Heart right ventricle (tissue), 16 donors: ENCODE data around the gene FHOD3. TPM values are rescaled to one million over a fixed set of nuclear protein-coding genes. Genes with fewer than 3 reads are reported as not detected.
A peak's percentile ranks its signal among the peaks of the same experiment; 100 is the strongest.

Source experiments
- ATAC-seq, 8 donors: fragments of 200-7000 bp; cut with Tn5 transposase; one replicate each; pipeline ENCODE4 v1.9.1; 2020; ENCODE audit warnings: mild to moderate bottlenecking in 8 of 8, moderate library complexity in 8 of 8, moderate number of reproducible peaks in 1 of 8
- DNase-seq, 2 donors: peaks; one replicate each; pipeline ENCODE4 v3.0.0-alpha.2; 2020
- H3K27ac ChIP-seq, 10 donors: fragments of 200-600 bp; sonication (generic) in 2 of 10; one replicate each; pipeline versions ENCODE4 v1.5.0 to v1.8.0; 2020 to 2022; ENCODE audit warnings: mild to moderate bottlenecking in 3 of 10
- H3K27me3 ChIP-seq, 7 donors: fragments of 200-600 bp; one replicate each; pipeline ENCODE4 v1.8.0; 2021 to 2022; ENCODE audit warnings: mild to moderate bottlenecking in 2 of 7
- H3K36me3 ChIP-seq, 9 donors: fragments of 200-600 bp; sonication (generic) in 1 of 9; one replicate each; pipeline versions ENCODE4 v1.5.0 to v1.8.0; 2020 to 2022; ENCODE audit warnings: mild to moderate bottlenecking in 2 of 9
- H3K4me1 ChIP-seq, 9 donors: fragments of 200-600 bp; sonication (generic) in 1 of 9; one replicate each; pipeline versions ENCODE4 v1.5.0 to v1.8.0; 2020 to 2022; ENCODE audit warnings: mild to moderate bottlenecking in 4 of 9
- H3K4me3 ChIP-seq, 10 donors: fragments of 200-600 bp; sonication (generic) in 2 of 10; one replicate each; pipeline versions ENCODE4 v1.5.0 to v1.8.0; 2020 to 2022; ENCODE audit warnings: mild to moderate bottlenecking in 7 of 10, moderate library complexity in 2 of 10
- H3K9me3 ChIP-seq, 11 donors: fragments of 200-600 bp in 10 of 11; sonication (generic) in 2 of 11; one replicate each; pipeline versions ENCODE4 v1.5.0 to v1.8.0; 2013 to 2022; ENCODE audit warnings: mild to moderate bottlenecking in 2 of 11, control low read depth in 1 of 11, moderate library complexity in 1 of 11
- WGBS, 2 donors: extraction: QIAGEN DNeasy Blood & Tissue Kit; methylation state at CpG; one replicate each; pipeline ENCODE4 v1.1.7; 2013; ENCODE audit warnings: inconsistent platforms in 1 of 2; 5-methylcytosine and 5-hydroxymethylcytosine counted together
- intact Hi-C, 10 donors: fragments of 100-400 bp; cut with DNase I; formaldehyde crosslinking; loops; one replicate each; pipeline versions ENCODE4 v1.11.1 to v1.14.2; 2022
- polyA plus RNA-seq, 2 donors: library from polyadenylated mRNA; stranded (reverse); fragments of 200-250 nt; gene quantifications; one replicate each; pipeline ENCODE4 v1.2.3, GENCODE V29; 2013
- total RNA-seq, 10 donors: library from RNA; stranded (reverse); fragmentation: NEBNext Ultra II Directional in 3 of 10; extraction: Animal tissue kit (Norgen Biotek cat#: 25700) in 3 of 10; gene quantifications; one replicate each; pipeline versions ENCODE4 v1.2.1 to v1.2.4, GENCODE V29; 2021 to 2023
- TF ChIP-seq, protein P1 (sequence below), 9 donors: fragments of 200-600 bp; sonication (generic) in 2 of 9; IDR thresholded peaks; one replicate each; pipeline versions ENCODE4 v1.5.0 to v1.8.0; 2021 to 2022; ENCODE audit warnings: antibody characterized with exemption in 9 of 9, mild to moderate bottlenecking in 5 of 9, moderate library complexity in 1 of 9
- donor health status: Arrhythmogenic right ventricular cardiomyopathy.
- donor health status: ischemic (EF 13 %, LVEDD 7.1; RV severe dilation, severe dysfunction).
- donor health status: healthy with polysubstance abuse.
- donor health status: DM: no; HTN: yes; CAD: no.
- donor health status: DM: no; HTN: no; CAD: no.
- donor health status: ischemic (EF 25% LVEDD 6.9; RV normal size, moderate dysfunction).
- donor health status: ischemic (EF 25% LVEDD 5.7; RV mildly dilated, moderate dysfunction).
- donor health status: healthy.
- donor health status: DM: yes; HTN: yes; CAD: no.
- donor health status: Ischemic cardiomyopathy.
- donor health status: ischemic (EF 35%, LVEDD 5.7; RV mildly dilated, moderate dysfunction).
- donor health status: nonischemic (EF 11% LVEDD 7.7; RV severe dilation, severe dysfunction).
- donor health status: DM: yes; HTN: yes; CAD: no.
- donor health status: PGD.
- donor health status: ischemic (EF 29% LVEDD 5.4; RV normal size, mild dysfunction).
- donor health status: nonischemic (EF 23%, LVEDD 6.1; RV moderate dilation, normal function).

Gene FHOD3
- total and polyA plus RNA-seq, 12 donors = 81.8 to 484 (median 356) TPM

DNA sequence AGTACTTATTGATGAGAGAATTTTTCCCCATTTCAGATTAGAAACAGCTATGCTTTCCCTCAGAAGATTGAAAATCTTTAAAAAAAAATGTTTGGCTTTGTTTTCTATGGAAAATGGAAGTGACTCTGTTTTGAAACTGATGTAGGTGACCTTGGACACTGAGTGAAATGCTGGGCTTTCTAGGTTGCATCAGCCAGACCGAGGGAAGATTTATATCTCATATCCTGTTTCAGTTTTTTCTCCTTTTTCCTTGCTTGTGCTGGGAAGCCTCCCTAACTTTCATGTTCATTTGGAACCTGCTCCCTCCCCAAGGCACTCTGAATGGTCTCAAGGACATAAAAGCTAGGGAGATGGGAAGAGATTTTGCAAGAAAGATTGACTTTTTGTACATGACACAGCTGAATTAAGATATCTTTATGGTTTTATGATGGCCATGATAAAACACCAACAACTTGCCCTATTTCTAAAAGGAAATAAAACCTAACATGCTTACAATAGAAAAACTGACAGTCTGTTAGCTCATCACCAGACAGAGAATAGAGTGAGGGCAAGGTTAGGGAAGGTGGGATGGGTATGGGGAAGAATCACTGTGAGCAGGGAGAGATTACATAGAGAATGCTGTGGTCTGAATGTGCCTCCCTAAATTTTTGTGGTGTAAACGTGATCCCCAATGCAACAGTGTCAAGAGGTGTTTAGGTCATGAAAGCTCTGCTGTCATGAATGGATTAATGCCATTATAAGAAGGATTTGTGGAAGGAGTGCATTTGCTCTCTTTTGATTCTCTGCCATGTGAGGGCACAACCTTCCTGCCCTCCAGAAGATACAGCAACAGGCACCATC is 281.6 kb downstream of the FHOD3 start:
- H3K9me3 ChIP-seq = no peaks in the 10 kb centered on the region
- 58 to 66% methylated on average over 2 of the region's 2 CpGs for WGBS, 2 donors
- no peaks in the 10 kb centered on the region for H3K27me3 ChIP-seq
- ATAC-seq (no peak), DNase-seq (no peak)
- peaks cover 0 to 13% (median 0%) of the 10 kb centered on the region in 9 donors for H3K36me3 ChIP-seq
- TF ChIP-seq, protein P1, sequence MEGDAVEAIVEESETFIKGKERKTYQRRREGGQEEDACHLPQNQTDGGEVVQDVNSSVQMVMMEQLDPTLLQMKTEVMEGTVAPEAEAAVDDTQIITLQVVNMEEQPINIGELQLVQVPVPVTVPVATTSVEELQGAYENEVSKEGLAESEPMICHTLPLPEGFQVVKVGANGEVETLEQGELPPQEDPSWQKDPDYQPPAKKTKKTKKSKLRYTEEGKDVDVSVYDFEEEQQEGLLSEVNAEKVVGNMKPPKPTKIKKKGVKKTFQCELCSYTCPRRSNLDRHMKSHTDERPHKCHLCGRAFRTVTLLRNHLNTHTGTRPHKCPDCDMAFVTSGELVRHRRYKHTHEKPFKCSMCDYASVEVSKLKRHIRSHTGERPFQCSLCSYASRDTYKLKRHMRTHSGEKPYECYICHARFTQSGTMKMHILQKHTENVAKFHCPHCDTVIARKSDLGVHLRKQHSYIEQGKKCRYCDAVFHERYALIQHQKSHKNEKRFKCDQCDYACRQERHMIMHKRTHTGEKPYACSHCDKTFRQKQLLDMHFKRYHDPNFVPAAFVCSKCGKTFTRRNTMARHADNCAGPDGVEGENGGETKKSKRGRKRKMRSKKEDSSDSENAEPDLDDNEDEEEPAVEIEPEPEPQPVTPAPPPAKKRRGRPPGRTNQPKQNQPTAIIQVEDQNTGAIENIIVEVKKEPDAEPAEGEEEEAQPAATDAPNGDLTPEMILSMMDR (IDR thresholded peaks at IDR 0.05) = no peak
- H3K4me1 ChIP-seq = peaks cover 0 to 34% (median 16%) of the 10 kb centered on the region in 9 donors
- peak overlapping the region in 5 of 10 donors; percentile 18 to 84 (median 79) for H3K27ac ChIP-seq
- no peak overlapping the region for H3K4me3 ChIP-seq
- intact Hi-C loops = loop anchor here in 3 of 10 donors (10.0 kb wide), 4 partner anchors 114 to 484 kb away; partner anchors contain the start of gene FHOD3 (in 1 of the 3)

DNA sequence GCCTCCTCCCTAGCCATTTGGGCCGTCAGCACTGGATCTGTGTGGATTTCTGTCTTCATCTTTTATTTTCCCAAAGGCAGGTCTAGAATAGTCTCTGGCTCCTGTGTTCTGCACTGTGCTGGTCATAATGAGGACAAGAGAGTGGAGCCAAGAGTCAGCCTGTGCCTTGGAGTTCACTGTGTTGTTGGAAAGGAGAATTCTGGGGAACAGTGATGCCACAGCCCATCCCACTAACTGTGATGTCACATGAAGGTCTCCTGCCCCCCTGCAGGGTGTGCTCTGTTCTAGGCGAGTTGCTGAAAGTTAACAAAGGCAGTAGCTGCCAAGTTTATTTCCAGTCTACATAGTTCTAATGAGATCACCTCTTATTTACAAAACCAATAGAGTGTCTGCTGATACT is 282.8 kb downstream of the FHOD3 start:
- intact Hi-C loops = loop anchor here in 1 of 10 donors (10.0 kb wide), 1 partner anchor 75 kb away; no protein-coding TSS in a partner anchor

DNA sequence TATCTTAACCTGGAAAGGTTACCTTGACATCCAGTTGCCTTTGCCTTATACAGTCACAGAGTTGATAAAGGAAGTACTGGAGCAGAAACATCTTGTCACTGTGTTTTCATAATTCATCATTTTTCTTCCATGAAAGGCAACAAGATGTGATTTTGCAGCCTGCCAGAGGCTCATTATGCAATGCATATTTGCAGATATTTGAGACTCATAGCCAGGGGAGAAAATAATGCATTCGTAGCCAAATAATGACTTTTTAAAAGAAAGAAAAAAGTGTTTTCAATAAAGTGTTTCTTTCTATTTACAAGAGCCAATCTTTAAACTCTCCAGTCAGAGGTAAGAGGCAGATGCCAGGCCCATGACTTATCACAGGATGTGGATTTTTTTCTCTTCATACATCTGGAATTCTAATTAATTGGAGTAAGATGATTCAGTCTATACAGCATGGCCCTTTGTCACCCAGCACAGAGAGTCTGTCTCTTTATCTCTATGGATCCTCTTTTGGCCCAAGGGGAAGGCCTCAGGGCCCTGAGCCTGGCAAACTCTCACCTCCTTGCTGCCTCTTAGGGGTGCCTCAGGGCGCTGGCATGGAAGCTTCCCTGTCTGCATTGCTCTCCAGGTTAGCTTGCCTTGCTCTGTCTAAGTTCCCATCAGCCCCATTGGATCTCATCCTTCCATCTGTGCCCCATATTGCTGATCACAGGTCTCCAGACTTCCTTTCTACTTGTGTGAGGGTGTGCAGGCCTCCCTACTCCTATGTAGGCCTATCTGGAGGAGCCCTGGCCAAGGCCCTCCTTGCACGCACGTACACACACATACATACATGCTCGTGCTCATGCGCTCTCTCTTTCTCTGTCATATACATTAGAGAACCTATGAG is 283.6 kb downstream of the FHOD3 start:
- TF ChIP-seq, protein P1 (IDR thresholded peaks at IDR 0.05) = no peak
- H3K27ac ChIP-seq = peak overlapping the region in 9 of 10 donors; percentile 44 to 84 (median 76)
- intact Hi-C loops = loop anchor here in 1 of 10 donors (10.0 kb wide), 1 partner anchor 74 kb away; no protein-coding TSS in a partner anchor
- ATAC-seq = peak in 5 of 8 donors; percentile 9 to 38 (median 19)
- WGBS, 2 donors = 83 to 89% methylated on average over 6 of the region's 6 CpGs
- no peaks in the 10 kb centered on the region for H3K9me3 ChIP-seq
- H3K27me3 ChIP-seq = no peaks in the 10 kb centered on the region
- H3K4me1 ChIP-seq = peaks cover 0 to 39% (median 20%) of the 10 kb centered on the region in 9 donors
- H3K4me3 ChIP-seq = no peak overlapping the region
- H3K36me3 ChIP-seq = peaks cover 0 to 13% (median 0%) of the 10 kb centered on the region in 9 donors
- no peak for DNase-seq

More for the DNA sequence above, 282.8 kb downstream of the FHOD3 start:
- ATAC-seq = peak; percentile 82 to 95 (median 88)
- H3K9me3 ChIP-seq = no peaks in the 10 kb centered on the region
- WGBS, 2 donors = 34 to 44% methylated on average over 2 of the region's 2 CpGs
- H3K27me3 ChIP-seq = no peaks in the 10 kb centered on the region
- peak in 1 of 2 donors; percentile 52 for DNase-seq
- peak overlapping the region in 9 of 10 donors; percentile 44 to 84 (median 76) for H3K27ac ChIP-seq
- peaks cover 0 to 13% (median 0%) of the 10 kb centered on the region in 9 donors for H3K36me3 ChIP-seq
- H3K4me3 ChIP-seq = no peak overlapping the region
- peaks cover 0 to 37% (median 18%) of the 10 kb centered on the region in 9 donors for H3K4me1 ChIP-seq
- TF ChIP-seq, protein P1 (IDR thresholded peaks at IDR 0.05) = peak in 5 of 9 donors; percentile 11 to 43 (median 29)
